Hippocampal formation (tissue), 2 donors: ENCODE data around the gene HCK.
"Not testable (repeated sequence)": the region's sequence is repeated elsewhere in the genome, so short reads cannot be mapped to it uniquely, and the experiment has no call there.

Experiments used
- DNase-seq, 2 donors: peaks; one replicate each; lab custom pipeline; 2025; lab: John Stamatoyannopoulos, UW

HCK gene

DNA sequence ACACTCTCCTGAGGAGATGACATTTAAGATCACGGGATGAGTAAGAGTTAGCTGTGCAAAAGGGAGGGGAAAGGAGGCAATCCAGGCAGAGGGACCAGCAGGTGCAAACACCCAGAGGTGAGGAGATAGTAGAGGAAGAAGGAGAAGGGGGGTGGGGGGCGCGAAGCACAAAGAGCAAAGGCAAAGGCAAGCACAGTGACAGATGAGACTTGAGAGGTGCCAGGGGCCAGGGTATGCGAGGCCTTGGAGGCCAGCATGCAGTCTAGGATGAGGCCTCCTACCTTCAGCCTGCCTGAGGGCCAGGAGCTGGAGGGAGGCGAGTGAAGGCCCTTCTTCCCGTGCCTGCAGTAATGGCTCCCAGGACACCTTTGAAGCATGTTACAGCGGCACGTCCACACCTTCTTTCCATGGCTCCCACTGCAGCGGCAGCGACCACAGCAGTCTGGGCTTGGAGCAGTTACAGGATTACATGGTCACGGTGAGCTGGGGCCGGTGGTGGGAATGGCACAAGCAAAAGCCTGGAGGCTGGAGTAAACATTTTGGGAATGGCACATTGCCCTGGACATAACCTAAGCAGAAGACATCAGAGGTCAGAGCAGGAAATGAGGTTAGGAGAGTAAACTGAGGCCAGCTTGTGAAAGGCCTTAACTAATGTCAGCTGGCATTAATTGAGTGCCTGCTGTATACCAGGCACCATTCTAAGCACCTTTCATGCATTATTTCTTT is 23.2 kb upstream of the HCK start:
- DNase-seq = no peak

DNA sequence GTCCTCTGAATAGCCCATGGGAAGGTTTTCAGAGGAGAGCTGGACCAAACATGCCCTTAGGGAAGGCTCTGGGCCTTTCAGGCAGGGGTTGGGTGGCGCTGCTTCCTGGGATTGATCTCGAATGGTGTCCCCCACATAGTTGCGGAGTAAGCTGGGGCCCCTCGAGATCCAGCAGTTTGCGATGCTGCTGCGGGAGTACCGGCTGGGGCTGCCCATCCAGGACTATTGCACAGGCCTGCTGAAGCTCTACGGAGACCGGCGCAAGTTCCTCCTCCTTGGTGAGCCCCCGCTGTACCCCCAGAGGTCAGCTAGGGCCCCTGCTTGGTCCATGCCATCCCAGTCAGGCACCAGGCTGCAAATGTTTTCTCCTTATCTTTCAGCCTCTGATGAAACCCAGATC is 22.5 kb upstream of the HCK start:
- DNase-seq = no peak

DNA sequence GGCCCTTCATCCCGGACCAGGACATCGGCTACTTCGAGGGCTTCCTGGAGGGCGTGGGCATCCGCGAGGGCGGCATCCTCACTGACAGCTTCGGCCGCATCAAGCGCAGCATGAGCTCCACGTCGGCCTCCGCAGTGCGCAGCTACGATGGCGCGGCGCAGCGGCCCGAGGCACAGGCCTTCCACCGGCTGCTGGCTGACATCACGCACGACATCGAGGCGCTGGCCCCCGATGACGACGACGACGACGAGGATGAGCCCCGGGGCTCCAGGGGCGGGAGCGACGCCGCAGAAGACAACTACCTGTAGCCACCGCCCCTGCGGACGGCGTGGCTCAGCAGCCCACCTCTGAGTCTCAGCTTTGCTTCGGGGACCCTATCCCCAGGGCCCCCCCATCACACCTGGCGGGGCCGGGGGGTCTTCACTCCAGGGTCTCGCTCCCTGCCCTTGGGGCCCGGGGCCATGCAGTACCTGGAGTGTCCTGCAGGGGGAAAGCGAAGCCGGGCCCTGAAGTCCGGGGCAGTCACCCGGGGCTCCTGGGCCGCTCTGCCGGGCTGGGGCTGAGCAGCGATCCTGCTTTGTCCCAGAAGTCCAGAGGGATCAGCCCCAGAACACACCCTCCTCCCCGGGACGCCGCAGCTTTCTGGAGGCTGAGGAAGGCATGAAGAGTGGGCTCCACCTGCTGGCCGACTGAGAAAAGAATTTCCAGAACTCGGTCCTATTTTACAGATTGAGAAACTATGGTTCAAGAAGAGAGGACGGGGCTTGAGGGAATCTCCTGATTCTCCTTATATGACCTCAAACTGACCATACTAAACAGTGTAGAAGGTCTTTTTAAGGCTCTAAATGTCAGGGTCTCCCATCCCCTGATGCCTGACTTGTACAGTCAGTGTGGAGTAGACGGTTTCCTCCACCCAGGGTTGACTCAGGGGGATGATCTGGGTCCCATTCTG is 20.8 kb upstream of the HCK start:
- peak; percentile 44 to 52 for DNase-seq

DNA sequence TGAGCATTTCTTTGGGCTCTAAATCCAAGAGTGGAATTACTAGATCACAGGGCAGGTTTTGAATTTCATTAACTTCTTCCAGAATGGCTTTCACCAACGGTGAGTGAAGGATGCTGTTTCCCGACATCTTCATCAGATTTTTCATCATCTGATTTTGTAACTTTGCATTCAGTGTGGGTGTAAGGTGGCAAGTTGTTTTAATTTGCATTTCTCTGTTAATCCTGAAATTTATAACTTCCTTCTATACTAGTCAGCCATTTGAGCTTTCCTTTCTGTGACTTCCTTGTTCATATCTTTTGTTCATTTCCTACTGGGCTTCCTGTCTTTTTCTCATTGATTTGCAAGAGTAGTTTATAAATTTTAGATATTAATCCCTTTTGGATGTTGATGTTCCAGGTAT is 18.7 kb upstream of the HCK start:
- no peak for DNase-seq

DNA sequence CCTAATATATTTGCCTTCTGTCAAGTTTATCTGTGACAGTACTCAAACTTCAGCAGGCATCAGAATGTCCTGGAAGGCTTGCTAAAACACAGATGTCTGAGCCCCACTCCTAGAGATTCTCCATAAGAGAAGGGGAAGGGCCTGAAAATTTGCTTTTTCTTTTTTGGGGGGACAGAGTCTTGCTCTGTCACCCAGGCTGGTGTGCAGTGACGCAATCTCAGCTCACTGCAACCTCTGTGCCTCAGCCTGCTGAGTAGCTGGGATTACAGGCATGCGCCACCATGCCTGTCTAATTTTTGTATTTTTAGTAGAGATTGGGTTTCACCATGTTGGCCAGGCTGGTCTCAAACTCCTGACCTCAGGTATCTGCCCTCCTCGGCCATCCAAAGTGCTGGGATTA is 18.3 kb upstream of the HCK start:
- not testable (repeated sequence) for DNase-seq

DNA sequence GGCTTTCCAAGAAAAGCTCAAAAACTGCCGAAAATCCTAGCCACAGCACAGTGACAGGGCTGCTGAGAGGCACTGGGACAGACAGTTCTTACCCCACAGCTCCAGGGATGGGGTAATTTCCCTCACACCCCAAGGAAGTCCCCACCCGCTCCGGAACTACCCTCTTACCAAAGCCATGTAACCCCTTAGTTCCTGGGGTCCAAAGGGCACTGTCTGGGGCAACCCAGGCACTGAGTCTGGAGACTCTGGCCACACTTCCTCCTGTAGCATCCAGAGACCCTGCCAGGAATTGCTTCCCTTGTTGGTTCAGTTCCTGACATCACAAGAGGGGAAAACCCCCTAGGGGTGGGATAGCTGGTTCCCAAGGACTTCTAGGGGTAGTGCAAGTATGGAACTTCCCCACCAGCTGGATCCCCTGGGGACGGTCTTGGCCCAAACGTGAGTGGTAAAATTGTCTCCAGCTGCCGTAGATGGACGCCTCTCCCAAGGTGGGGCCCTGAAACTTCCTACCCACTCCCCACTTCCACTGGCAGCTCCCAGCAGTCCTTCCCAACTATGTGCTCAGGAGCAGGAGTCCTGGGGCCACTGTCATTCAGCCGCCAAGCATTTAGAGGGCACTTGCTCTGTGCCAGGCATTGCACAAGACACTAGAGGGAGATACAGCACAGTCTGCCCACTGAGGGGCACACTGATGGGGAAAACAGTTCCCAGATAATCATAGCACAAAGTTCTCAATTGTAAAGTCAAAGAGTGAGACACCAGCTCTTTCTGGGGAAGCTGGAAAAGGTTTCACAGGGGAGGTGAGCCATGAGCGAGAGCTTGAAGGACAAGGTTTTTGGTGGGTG is 17.2 kb upstream of the HCK start:
- DNase-seq = no peak

DNA sequence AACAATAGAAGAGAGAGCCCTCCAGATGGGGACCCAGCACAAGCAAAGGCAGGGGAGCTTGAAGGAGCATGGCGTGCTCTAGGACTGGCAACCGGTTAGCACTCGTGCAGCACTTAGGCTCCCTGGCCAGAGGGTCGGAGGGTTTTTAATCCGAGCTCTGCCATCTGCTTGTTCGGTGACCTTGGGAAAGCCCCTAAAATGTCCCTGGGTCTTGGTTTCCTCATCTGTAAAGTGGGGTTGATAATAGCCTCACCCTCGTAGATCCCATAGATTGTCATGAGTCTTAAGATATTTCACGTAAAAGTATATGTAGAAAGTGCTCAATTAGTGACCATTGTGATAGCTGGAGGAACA is 16.6 kb upstream of the HCK start:
- DNase-seq = no peak

DNA sequence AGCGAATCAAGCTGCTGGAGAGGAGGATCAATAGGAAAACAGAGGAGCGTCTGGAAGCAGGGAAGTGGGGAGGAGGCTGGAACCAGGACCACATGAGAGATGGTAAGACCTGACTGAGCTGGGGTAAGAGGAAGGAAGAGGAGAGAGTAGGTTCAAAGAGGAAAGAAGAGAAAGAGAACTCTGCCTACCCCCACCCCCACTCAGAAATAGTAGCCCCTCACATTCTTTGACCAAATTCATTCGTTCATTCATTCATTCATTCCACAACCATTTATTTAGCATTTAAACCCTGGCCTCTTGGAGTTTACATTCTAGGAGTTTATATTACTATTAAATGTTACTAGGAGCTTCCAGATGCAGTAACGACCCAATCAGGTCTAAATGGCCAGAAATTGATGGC is 15.8 kb upstream of the HCK start:
- no peak for DNase-seq

DNA sequence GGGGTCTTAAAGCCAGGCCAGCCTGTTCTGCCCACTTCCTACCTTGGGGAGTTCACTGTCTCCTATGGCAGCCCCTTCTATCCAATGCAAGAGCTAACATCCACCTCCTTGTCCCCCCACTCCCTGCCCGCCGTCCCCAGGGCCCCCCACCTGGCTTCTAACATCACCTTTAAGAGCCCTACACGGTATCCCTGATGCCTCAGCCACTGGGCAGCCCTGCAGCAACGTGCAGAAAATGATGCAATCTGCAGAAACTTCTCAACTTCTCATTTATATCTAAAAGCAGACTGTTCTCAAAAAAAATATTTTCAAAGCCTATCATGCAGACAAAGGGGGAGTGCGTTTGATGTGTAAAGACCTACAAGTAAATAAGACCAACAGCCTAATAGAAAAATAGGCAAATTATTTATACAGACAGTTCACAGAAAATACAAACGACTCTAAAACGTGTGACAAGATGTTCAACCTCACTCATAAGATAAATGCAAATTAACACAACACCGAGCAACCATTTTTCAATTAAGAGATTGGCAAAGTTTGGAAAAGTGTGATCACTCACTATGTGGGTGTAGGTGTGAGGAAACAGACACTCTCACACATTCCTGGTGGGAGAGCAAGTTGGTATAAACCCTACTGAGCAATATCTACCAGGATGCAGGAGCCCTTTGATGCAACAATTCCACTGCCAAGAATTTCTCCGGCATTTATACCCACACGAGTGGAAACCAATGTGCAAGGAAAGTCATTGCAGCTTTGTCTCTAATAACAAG is 15.1 kb upstream of the HCK start:
- DNase-seq = no peak

DNA sequence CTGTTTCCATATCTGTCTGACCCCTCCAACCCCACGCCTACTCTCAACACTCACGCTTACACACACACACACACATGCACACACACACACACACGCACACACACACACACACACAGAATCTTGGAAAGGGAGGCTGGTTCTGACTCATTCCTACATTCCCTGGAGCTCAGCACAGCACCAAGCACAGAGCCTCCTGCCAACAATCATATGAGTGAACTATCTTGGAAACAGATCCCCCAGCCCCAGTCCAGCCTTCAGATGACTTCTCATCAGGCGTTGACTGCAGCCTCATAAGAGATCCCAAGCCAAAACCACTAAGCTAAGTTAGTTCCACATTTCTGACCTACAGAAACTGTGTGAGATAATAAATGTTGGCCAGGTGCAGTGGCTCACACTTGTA is 14.1 kb upstream of the HCK start:
- no peak for DNase-seq

DNA sequence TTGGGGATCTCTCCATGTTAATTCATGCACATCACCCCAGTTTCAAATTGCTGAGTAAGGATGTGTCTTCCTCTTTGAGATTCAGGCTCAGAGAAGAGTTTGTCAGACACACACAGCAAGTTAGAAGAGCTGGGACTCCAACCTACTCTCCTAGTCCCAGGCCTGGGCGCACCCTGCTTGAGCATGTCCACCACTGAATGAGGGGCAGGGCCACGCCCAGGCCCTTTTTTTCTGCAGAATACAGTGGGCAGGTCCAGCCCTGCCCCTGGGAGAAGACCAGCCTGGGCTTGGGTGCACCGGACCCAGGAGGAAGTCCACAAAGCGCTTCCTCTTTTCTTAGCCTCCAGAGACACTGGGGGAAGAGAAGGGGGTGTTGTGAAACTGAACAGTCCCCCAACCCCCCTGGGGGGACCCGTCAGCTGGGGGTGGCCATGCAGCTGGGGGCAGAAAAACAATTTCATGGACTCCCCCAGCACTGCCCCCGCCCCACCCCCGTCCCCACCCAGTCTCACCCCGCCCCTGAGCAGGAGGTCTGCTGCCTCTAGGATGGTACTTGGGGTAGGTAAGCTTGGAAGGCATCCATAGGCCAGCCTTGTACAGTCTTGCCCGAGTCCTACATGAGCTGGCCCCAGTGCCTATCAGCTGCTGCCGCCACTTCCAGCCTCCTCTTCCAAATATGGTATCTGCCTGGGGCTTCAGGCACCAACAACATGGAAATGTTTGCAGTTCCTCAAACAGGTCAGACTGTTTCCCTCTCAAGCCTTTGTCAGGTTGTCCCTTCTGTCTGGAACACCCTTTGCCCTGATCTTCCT is 11.7 kb upstream of the HCK start:
- DNase-seq = peak; percentile 19 to 30

DNA sequence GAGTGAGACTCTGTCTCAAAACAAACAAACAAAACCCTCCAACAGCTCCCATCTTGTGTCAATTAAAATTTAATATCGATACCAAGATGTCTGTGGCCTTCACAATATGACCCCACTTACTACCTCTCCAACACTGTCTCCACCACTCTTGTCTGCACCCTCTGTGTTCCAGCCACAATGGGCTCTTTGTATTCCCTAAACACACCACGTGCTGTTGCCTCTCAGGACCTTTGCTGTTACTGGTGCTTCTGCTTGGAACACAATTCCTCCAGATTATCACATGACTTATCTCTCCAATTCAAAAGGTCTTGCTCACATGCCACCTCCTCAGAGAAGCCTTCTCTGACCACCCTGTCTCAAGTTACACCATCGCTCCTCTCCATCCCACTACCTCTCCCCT is 6.0 kb upstream of the HCK start:
- DNase-seq = no peak

DNA sequence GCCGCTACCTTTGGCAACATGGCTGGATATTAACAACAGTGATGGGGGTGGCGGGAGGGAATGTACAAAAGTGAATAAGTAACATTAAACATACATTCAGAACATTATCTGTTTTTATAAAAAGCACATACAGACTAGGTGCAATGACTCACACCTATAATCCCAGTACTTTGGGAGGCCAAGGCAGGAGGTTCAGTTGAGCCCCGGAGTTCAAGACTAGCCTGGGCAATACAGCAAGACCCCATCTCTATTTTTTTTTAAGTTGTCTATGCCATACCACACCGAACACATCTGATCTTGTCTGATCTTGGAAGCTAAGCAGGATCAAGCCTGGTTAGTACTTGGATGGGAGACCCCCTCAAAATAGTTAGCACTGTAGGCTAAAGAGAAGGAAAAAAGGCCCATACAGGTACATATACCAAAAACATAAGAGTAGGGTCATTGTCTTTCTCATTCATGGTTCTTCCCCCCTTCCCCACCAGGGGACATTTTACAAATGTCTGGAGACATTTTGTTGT is 1.7 kb upstream of the HCK start:
- no peak for DNase-seq

DNA sequence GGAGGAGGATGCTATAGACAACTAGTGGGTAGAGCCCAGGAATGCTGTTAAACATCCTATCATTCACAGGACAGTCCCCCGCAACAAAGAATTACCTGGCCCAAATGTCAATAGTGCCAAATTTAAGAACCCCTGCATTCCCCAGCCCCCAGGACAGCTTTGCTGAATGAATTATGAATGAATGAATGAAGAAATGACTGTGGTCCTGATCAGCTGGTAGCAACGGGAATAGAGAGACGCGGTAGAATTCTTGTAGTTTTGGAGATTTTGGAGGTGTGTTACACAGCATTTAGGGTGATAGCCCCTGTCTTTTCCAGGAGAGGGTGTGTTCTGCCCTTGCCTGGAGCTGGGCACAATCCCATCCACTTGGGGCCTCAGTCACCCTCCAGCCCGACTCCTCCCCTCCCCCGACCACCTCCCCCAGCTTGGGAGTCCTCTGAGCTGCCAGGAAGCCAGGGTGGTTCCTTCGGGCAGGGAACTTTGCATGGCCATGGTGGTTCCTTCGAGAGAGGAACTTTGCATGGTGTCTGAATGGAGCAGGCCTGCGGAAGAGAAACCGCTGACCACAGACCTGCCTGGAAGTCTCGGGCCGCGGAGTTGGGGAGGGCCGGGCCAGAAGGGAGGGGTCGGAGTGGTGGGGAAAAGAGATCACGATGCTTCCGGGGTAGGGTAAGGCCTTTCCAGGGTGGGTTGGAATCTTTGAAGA is 1.0 kb upstream of the HCK start:
- peak in 1 of 2 donors; percentile 43 for DNase-seq

DNA sequence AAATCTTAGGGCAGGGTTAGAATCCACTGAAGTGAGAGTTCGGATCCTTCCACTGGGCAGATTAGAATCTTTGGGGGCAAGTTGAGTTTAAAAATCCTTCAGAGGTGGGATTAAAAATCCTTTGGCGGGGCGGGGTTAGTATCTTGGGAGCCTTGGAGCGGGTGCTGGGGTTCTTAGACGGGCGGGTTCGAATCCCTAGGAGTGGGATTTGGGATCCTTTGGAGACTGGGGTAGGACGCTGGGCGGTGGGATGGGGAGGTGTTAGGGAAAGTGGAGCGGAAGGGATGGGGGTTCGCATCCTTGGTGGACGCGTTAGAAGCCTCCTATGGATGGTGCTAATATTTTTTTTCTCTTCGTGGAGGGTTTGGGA is 337 bp upstream of the HCK start:
- no peak for DNase-seq

DNA sequence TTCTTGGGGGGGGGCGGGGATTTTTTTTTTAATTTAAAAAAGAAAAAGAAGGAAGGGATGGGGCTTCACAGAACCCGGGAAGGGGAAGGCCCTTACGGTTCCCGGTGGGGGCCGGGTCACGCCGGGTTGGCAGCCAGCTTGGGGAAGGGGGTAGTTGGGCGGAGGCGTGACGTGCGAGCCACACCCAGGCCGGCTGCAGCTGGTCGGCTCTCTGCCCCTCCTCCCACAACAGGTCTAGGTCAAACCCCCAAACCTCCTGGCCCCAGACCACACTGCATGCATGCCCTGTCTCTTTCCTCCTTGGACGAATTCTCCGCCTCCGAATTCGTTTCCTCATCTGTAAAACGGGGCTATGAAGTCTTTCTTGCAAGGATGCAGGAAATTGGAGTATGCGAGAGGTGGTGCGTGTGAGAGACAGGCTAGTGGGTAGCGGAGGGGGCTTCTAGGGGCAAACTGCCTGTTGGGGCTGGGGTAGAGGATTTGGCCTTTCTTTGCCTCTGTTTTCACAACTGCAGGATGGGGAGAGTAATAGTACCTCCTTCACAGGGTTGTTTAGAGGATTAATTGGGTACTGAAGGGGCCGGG is 828 bp downstream of the HCK start:
- no peak for DNase-seq

DNA sequence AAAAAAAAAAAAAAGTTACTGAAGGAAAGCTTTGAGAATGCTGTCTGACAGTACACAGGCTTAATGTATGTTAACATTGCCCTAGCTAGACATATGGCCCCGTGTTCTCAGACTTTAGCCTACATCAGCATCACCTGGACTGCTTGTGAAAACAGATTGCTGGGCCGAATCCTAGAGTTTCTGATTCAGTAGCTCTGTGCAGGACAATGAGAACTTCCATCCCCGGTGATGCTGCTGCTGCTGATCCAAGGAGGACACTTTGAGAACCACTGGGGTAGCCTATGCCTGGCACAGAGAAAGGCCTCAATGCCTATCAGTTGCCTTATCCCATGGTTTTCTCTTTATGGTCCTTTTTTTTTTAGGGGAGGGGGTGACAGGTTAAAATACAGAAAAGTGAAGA is 1.6 kb downstream of the HCK start:
- no peak for DNase-seq

DNA sequence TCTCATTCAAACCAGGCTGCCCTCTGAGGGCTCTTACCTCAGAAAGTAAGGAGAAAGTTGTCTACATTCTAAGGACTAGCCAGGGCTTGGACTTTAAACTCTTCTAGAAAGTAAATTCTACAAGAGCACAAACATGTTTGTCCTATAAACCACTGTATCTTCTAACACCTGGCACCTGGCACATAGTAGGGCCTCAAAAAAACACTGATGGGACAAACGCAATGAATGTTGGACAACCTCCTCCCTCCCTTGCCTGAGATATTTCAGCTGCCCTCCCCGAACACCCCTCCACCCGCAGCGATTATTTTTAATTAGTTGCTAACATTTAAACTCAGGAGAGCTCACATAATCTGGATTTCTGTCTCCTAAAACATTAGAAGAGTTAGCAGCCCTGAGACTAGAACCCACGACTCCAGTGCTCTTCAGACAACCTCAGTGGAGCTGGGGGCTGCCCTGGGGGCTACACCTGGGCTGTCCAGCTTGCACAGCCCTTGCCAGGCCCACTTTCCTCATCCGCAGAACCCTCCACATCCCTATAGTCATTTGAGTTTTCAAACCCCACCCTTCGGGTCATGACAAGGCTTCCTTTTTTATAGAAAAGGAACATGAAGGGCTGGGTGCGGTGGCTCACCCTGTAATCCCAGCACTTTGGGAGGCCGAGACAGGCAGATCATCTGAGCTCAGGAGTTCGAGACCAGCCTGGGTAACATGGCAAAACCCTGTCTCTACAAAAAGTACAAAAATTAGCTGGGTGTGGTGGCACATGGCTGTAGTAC is 4.9 kb downstream of the HCK start:
- no peak for DNase-seq

DNA sequence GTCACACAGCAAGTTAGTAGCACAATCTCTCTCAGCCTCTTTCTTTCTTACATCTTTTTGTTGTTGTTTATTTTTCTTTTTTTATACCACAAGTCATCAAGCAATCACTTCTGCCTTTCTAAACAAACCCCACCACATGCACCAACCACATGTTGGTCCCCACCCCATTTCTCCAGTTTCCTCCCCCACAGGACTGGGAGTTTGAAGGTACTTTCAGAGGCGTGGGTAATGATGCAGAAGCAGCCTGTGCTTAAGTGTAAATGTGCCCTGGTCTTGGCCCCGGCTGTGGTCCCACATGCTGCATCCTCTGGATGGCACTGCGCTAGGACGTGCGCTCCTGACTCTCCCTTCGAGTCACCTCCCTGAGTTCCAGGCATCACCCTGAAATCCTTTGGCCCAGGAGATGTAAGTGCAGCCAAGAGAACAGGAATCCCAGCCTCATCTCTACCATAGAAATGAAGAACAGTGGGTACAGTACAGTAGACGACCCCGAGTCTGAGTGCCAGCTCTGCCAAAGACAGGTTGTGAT is 5.7 kb downstream of the HCK start:
- DNase-seq = no peak
